Inflammatory macrophage (primary cell): Measurements from ENCODE around the gene ADORA2A.
"Not testable (repeated sequence)": the region's sequence is repeated elsewhere in the genome, so short reads cannot be mapped to it uniquely, and the experiment has no call there.

ENCODE experiments used
- DNase-seq, 2 donors: peaks; one replicate each; pipeline ENCODE4 v3.0.0-alpha.2; 2020 to 2022

ADORA2A gene

DNA sequence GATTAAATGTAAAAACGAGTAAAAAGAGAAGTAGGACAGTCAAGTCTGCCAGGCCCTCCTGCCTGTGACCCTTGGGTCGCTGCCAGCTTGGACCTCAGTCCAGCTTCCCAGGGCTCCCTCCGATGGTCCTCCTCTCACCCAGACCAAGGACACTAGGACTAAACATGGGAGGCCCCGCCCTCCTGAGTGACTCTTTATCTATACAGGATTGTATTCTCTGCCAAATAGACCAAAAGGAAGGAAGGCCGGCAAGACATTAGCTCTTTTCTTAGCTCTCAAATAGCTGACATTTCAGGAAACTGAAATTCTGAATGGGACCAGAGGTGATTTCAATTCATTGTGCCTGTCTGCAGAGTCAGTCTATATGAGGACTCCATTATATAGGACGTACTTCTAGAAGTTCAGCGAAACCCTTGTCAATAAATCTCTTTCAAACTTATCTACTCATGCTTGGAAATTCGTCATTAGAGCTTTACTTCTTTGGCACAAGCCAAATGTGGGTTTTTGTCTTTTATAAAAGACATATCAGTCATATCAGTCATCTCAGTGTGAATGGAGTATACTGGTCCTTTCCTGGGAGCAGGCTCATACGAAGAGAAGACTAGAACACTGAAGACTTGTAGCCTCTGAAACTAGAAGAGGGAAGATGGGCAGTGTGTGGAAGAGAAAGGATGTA is 28.5 kb downstream of the ADORA2A start:
- no peak for DNase-seq

DNA sequence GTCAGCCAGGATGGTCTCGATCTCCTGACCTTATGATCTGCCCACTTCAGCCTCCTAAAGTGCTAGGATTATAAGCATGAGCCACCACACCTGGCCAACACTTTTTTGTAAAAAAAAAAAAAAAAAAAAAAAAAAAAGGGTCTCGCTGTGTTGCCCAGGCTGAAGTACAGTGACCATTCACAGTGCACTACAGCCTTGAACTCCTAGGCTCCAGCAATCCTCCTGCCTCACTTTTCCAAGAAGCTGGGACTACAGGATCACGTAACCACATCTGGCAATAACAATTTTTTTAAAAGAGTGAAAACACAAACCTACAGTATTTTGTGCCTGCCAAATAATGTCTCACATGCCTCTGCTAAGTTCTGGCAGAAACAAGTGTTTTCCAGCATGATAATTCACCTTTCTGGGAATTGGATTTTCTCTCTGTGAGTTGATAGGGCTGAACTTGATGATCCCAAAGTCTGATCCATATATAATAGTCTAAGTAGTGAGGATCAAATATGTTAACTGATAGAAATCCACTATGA is 30.6 kb downstream of the ADORA2A start:
- no peak for DNase-seq

DNA sequence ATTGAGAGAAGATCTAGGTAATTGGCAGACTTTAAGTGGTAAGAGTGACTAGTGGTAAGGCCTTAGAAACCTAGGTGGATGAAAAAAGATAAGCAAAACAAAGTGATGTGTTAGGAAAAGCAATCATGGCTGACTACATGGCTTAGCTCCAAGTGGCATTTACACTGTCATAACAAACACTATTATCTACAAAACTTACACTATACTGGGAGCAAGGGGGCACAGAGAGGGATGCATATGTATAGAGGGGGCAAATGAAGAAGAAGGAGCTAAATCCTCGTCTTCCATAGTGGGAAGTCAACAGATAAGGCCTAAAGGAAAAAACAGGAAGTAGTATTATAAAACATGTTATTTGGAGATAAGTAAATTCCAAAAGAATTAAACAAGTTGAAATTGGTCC is 32.5 kb downstream of the ADORA2A start:
- no peak for DNase-seq

DNA sequence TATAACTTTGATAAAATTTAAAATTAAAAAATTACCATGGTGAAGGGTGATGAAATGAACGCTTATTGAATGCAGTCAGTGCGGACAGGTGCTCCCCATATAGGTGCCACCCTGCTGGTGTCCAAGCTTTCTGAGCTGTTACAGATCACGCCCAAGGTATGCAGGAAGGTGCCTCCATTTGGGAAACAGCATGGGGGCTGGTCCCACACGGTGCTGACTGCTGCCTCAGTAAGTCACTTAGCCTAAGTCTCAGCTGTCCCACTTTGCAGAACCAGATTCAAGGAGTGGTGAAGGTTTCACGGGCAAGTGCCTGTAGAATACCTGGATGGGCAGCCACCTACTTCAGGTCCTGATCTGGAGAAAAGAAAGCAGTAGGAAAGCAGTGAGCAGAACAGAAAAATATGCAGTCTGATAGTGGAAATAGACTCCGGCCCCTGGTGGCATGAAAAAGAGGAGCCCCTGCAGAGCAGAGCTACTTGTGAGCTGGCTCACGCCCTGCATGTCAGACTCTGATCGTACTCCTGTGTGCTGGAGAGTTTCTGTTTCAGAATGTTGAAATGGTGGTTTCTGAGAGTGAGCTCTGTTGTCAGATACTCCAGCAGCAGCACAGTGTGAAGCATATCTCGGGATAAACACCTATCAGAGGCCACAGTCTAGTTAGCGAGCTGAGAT is 33.2 kb downstream of the ADORA2A start:
- DNase-seq, result peak in 1 of 2 donors; percentile 13

DNA sequence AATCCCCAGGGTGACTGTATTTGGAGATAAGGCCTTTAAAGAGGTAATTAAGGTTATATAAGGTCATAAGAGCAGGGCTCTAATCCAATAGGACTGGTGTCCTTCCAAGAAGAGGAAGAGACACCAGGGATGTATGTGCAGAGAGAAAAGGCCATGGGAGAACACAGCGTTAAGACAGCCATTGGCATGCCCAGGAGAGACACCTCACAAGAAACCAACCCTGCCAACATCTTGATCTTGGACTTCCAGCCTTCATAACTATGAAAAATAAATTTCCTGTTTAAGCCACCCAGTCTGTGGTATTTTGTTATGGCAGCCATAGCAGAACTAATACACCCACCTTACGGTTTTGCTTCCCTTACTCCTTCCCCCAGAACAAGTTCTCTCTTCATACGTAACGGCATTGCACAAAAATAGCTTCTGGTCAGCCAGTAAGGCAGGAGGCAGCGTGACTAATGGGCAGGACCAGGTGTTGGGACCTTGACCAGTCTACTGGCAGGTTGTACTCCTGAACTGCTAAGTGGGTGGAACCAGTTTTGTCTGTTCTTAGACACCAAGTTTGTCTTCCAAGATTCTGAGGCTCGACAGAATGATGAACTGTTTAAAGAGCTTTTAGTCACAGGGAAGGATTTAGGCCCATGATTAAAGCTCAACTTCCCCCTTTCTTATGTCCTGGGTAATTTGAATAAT is 35.8 kb downstream of the ADORA2A start:
- peak; percentile 78 to 84 for DNase-seq

DNA sequence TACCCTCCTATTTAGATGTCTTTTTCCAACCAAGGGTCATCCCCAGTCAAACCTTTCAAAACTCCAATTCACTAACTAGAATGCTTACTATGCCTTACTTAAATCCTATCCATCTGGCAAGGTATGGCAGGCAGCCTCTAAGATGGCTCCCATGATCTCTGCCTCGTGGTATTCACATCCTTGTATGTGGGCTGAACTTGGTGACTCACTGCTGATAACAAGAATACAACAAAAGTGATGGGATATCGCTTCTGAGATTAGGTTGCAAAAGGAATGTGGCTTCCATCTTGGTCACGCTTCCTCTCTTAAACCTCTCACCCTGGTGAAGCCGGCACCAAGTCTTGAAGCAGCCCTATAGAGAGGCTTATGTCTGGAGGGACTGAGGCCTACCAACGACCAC is 38.2 kb downstream of the ADORA2A start:
- DNase-seq, result peak; percentile 25 to 52

DNA sequence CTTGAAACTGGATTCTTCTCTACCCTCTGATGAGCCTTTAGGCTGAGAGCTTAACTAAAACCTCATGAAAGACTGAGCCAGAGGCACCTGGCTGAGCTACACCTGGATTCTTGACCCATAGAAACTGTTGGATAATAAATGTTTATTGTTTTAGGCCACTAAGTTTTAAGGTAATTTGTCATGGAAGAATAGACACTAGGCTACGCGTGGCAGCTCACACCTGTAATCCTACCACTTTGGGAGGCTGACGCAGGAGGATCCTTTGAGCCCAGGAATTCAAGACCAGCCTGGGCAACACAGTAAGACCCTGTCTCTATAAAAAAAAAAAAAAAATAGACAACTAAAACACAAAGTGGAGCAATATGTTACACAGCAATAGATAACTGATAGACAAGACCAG is 38.6 kb downstream of the ADORA2A start:
- no peak for DNase-seq

DNA sequence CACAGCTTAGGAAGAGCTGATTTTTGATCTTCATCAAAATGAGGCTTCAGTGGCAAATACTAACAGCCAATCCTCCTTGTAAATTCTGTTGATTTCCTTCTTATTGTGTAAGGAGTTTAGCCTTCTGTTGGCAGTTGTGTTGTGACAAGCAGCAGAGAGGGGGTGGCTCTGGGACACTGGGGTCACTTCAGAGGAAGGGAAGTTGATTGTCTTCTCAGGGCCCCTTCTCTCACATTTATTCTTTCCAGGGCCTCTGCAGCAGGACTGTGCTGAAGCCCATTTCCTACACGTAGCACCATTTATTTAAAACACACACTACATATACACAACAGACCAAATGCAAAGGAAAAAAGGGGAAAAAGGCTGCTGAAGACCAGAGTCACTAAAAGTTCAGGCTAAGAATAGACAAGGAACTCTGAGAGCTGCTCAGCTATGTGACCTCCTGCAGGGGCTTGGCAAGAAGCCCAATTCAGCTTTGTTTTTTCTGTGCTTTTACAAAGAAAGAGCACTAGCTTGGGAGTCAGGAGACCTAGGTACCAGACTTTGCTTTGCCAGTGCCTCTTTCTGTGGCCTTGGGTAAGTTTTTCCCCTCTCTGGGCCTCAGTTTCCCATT is 39.4 kb downstream of the ADORA2A start:
- DNase-seq, result peak; percentile 76 to 77

DNA sequence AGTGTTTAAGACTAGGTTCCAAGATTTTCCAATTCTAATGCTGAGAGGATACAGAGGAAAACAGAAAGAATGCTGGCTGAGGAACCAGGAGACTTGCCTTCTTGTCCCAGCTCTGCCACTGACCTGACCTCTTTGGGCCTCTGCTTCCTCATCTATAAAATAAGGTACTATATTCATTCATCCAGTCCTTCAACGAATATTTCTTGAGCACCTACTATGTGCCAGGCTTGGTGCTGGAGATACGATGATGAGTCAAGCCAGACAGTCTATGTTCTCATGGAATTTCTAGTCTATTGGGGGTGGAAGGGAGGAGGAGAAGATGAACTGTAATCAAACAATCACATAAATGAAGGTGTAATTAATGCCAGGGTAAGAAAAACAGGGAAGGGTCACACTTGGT is 39.9 kb downstream of the ADORA2A start:
- peak in 1 of 2 donors; percentile 5 for DNase-seq

DNA sequence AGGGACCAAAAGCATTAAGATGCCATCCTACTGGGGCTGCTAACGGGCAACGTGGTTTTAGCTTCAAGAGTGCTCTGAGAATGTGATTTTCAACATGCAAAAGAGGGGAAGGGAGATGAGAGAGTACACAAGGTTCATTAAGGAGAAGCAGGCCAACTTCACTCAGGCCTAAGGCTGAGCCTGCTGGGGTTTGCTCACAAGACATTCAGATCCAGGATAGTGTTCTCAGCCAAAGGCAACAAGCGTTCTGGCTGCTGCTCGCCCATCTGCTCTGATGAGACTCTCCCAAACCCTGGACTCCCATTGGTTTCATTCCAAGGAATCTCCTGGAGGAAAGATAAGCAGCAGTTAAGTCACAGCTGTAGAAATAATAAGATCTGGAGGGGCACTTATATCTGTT is 44.2 kb downstream of the ADORA2A start:
- no peak for DNase-seq

DNA sequence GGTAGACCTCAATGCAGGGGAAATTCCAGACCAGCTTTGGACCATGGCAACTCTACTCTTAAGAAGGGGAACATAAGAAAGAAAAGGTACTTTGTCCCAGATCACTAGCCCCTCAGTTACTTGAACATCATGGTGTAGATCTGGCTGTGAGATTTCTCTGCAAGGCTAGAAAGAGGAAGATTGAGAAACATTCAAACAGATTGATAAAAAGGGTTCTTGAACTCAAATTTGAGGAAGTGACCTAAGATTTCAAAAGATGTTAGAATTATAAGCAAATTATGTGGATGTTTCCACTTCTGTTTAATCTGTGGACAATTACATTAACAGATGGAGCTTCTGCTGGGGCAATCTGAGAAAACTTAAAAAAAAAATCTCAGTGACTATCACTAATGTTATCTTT is 45.9 kb downstream of the ADORA2A start:
- DNase-seq, result peak; percentile 46 to 90

DNA sequence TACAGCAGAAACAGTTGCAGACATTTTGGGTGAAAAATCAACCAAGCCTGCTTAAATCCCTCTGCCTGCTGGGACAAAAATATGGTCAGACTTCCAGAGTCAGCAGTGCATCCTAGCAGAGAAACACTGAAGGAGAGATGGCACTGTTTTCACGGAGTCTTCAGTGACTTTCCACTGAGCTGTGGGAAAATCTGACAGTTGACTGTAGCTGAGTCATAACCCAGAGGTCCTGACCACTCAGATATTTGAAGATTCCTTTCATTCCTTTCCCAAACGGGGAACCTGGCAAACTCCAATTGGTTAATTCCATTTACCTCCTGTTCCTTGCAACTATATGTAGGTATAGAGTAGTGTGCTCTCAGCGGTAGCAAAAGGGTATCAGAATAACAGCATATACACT is 46.8 kb downstream of the ADORA2A start:
- no peak for DNase-seq

DNA sequence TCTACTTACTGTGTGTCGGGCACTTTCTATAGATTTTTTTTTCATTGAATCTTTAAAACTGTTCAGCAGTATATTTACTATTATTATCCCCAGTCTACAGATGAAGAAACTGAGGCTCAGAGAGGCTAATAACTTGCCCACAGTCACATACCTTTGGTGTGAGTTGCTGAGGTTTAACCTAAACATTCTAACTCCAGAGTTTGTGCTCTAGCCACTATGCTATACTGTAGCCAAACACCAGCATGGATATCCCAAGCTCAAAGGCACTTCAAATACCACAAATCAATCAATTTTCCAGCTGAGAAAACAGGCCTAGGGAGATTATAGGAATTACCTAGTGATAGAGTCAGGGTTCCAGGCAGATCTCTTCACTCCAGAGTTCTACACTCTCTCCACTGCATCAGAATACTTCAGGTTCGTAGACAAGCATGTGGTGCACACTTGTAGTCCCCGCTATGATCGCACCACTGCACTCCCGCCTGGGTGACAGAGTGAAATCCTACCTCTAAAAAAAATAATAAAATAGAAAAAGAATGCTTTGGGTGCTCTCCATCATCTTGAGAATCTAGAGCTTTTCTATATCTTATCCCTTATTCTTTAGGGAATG is 47.4 kb downstream of the ADORA2A start:
- no peak for DNase-seq

DNA sequence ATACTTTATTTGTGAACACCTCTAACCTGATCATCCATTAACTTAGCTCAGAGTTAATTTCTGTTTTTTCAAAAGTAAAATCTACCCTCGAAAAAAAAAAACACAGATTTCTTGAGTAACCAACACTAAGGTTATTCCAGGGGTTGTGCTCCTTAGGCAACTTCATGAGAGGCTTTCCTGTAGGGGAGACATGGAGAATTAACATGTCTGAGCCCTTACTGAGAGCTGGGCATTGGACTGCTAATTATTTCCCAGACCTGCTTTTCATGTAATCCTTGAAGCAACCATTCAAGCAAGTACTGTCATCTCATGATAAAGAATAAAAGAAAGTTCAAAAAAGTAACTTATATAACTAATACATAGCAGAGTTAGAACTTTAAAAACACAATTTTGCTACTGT is 54.2 kb downstream of the ADORA2A start:
- DNase-seq, result no peak

DNA sequence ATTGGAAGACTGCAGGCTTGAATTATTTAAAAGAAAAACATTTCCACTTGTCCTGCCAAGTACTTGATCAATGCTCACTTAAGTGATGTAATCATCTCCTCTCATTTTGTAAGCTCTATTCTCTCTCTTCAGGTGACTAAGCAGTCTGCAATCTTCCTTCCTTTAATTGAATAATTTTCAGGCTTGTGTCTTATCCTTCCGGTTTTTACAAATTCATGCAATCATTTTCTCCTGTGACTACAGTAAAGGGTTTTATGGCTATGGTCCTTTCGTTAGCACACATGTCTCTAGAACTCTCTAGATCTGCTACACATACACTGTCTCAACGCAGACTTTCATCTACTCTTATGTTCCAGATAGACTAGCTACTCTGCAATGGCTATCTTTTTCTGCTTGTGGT is 55.2 kb downstream of the ADORA2A start:
- peak; percentile 54 to 91 for DNase-seq

DNA sequence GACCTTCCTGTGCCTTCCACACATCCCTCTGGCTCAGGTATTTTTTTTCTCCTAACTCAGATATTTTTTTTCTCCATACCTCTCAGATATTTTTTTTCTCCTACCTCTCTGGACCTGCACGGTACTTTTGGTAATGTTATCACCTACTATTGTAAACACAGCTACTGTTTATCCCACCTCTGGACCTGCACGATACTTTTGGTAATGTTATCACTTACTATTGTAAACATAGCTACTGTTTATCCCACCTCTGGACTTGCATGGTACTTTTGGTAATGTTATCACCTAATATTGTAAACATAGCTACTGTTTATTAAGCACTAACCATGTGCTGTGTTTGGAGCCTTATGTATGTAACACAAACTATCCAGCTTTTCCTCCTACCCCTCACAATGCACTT is 55.6 kb downstream of the ADORA2A start:
- DNase-seq, result no peak

DNA sequence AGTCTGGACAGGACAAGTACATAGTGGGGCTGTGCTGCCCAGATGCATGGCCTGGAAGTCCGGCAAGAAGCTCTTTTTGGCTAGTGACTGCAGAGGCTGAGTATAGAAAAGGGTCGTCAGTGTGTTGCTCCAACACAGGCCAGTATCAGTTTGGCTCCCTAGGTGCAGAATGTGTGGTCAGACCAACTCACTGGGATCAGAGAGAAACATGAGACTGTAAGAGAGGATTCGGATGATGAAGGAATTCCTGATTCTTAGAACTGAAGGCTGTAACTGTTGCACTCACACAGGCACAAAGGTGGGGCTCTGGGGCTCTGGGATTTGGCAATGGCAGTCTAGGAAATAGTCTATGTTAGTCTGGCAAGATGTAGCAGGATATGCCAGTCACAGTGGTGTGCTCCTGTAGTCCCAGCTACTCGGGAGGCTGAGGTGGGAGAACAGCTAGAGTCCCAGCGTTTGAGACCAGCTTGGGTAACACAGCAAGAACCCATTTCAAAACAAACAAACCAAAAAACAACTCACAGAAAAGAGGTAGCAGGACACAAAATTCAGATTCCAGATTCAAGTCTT is 56.7 kb downstream of the ADORA2A start:
- no peak for DNase-seq

DNA sequence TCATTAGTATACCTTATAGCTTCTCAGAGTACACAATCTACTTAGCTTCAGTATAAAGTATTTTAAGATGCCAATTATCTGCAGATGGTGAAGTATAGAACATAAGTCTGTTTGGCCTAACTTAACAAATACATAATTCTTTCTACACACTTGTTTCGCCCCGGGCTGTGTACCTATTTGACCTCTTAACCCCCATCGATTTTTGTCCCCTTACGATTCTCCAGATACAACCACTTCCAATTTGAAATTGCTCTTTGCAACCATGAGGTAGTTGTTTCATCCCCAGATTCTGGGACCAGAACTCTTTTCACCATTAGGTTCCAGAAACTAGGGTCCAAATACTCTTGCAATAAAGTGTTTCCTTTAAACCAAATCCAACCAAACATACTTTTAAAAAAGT is 57.8 kb downstream of the ADORA2A start:
- DNase-seq, result no peak

DNA sequence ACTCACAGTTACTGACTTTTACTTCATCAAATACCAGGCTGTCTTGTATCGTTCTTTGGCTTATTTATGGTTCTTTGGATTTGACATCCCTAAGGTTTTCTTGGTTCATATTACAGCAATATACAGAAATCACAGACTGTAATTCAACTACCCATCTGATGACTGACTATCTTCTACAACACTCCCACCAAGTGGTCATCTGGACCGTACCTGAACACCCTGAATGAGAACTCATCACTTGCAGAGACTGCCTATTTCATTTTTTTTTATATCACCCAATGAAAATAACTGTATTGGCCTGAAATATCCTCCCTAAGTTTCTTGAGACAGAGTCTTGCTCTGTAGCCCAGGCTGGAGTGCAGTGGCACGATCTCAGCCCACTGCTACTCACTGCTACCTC is 58.2 kb downstream of the ADORA2A start:
- no peak for DNase-seq

DNA sequence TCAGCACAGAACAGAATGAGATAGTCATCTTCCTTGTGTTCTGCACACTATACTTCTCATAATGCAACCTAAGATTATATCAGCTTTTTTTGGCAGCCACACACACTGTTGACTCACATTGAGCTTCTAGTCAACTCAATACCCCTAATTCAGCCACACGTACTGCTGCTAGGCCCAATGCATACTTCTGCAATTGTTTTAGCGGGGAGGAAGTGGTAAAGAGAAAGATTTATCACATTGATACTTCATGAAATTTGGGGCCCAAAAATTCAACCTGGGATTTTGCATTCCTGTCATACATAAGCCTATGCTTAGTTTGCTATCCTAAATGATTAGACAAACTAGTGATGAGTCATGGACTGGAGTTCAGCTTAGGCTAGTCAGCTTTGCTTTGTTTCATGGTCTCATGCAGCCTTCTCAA is 59.1 kb downstream of the ADORA2A start:
- peak; percentile 47 to 50 for DNase-seq

DNA sequence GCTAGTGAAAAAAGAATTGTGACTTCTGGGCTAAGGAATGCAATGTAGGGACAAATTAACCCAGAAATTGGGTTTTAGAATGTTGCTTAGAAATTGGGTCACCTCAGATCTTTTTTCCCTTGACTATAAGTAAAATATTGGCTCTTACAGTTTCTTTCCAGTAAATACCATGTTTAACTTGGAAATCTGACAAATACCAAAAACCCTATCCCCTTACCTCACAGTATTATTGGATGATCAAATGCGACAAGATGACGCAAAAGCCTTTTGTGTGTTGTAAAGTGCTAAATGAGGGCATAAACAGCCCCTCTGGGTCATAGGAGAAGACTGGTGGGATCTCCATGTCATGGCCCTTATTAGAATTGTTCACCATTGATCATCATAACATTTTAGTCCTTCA is 61.6 kb downstream of the ADORA2A start:
- no peak for DNase-seq

DNA sequence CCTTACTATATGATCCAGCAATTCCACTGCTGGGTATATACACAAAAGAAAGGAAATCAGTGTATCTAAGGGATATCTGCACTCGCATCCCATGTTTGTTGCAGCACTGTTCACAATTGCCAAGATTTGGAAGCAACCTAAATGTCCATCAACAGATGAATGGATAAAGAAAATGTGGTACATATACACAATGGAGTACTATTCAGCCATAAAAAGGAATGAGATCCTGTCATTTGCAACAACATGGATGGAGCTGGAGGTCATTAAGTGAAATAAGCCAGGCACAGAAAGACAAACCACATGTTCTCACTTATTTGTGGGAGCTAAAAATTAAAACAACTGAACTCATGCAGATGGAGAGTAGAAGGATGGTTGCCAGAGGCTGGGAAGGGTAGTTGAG is 62.0 kb downstream of the ADORA2A start:
- DNase-seq, result not testable (repeated sequence)
